Neutrophil (primary cell): ENCODE data around the gene ARSJ.
"Not testable (repeated sequence)": the region's sequence is repeated elsewhere in the genome, so short reads cannot be mapped to it uniquely, and the experiment has no call there.

Experiments
- H3K27ac ChIP-seq: fragments of 200-600 bp; sonication (generic); 2 replicates; pipeline ENCODE4 v1.5.1; 2016; ENCODE audit warnings: mild to moderate bottlenecking, moderate library complexity
- H3K27me3 ChIP-seq: fragments of 200-600 bp; sonication (generic); 2 replicates; pipeline ENCODE4 v1.6.0; 2016; ENCODE audit warnings: mild to moderate bottlenecking
- H3K36me3 ChIP-seq: fragments of 200-600 bp; sonication (generic); 2 replicates; pipeline ENCODE4 v1.5.1; 2017
- H3K4me1 ChIP-seq, 2 experiments: fragments of 200-600 bp in 1 of 2; sonication (generic) in 1 of 2; 1 replicate in 1 of 2; 2 replicates in 1 of 2; pipeline versions ENCODE4 v1.5.1 to v1.6.1; 2013 to 2016; ENCODE audit warnings: low read depth in 1 of 2, low read length in 1 of 2, mild to moderate bottlenecking in 1 of 2, moderate library complexity in 1 of 2; ENCODE audit not compliant: control insufficient read depth in 1 of 2, insufficient read depth in 1 of 2
- H3K4me3 ChIP-seq, 2 experiments: fragments of 200-600 bp in 1 of 2; sonication (generic) in 1 of 2; 1 replicate in 1 of 2; 2 replicates in 1 of 2; pipeline ENCODE4 v1.5.1; 2013 to 2016; ENCODE audit warnings: low read depth in 1 of 2, low read length in 1 of 2, mild to moderate bottlenecking in 1 of 2, moderate library complexity in 1 of 2
- H3K9me3 ChIP-seq: fragments of 200-600 bp; sonication (generic); 2 replicates; pipeline ENCODE4 v1.5.1; 2016
- TF ChIP-seq, protein P1 (sequence below): fragments of 200-600 bp; sonication (generic); IDR thresholded peaks from 2 replicates; pipeline ENCODE4 v1.5.1; 2016; ENCODE audit warnings: antibody characterized with exemption

The ARSJ gene

DNA sequence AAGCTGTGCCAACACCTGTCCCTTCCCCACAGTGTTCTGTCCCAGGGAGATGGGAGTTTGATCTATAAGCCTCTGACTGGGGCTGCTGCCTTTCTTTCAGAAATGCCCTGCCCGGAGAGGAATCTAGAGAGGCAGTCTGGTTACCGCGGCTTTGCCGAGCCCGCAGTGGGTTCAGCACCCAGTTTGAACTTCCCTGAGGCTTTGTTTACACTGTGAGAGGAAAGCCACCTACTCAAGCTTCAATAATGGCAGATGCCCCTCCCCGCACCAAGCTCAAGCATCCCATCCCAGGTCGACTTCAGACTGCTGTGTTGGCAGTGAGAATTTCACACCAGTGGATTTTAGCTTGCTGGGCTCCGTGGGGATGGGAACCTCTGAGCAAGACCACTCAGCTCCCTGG lies 33.3 kb upstream of the ARSJ start:
- H3K4me3 ChIP-seq = no peak overlapping the region
- no peaks in the 10 kb centered on the region for H3K9me3 ChIP-seq
- H3K27me3 ChIP-seq = no peaks in the 10 kb centered on the region
- TF ChIP-seq, protein P1, sequence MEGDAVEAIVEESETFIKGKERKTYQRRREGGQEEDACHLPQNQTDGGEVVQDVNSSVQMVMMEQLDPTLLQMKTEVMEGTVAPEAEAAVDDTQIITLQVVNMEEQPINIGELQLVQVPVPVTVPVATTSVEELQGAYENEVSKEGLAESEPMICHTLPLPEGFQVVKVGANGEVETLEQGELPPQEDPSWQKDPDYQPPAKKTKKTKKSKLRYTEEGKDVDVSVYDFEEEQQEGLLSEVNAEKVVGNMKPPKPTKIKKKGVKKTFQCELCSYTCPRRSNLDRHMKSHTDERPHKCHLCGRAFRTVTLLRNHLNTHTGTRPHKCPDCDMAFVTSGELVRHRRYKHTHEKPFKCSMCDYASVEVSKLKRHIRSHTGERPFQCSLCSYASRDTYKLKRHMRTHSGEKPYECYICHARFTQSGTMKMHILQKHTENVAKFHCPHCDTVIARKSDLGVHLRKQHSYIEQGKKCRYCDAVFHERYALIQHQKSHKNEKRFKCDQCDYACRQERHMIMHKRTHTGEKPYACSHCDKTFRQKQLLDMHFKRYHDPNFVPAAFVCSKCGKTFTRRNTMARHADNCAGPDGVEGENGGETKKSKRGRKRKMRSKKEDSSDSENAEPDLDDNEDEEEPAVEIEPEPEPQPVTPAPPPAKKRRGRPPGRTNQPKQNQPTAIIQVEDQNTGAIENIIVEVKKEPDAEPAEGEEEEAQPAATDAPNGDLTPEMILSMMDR = no peak
- no peaks in the 10 kb centered on the region for H3K36me3 ChIP-seq
- no peak overlapping the region for H3K27ac ChIP-seq
- H3K4me1 ChIP-seq = no peaks in the 10 kb centered on the region

DNA sequence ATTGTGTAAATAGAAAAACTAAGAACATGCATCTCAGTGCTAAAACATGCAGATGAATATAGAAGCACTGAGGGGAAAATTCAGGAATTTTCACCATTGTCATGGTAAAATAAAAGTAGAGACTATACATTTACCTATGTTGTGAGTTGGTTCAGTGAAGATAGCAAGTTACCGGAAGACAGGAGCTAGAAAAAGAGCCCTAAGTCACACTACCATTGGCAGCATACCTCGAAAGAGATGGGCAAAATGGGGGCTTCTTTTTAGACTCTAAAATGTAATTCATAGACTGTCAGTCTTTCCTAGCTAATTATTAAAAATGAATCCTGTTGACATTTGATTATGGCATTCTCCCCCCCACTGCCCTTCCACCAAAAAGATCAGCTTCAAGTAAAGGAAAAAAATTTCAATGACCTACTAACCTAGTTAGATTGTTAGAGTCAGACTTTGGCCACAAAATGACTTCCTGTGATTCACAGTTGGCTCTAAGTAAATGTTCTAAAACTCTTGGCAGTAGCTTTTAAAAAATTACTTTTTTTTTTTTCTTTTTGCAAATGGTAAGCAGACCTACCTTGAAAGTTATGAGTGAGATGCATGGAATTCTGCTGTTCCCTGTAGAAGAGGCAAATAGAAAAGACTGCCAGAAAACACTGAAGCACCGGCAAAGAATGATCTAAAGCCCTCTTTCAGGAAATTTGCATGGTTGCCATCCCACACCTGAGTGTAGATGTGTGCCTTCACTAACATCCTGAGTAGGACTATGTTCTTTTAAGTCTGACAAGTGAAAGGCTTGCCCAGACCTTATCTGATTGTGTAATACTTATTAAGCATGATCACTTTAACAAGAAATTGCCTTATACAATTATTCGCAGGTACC lies 26.4 kb upstream of the ARSJ start:
- no peaks in the 10 kb centered on the region for H3K36me3 ChIP-seq
- no peak overlapping the region for H3K4me3 ChIP-seq
- no peak overlapping the region for H3K27ac ChIP-seq
- H3K27me3 ChIP-seq = no peaks in the 10 kb centered on the region
- no peaks in the 10 kb centered on the region for H3K4me1 ChIP-seq
- TF ChIP-seq, protein P1 = no peak
- H3K9me3 ChIP-seq = no peaks in the 10 kb centered on the region

DNA sequence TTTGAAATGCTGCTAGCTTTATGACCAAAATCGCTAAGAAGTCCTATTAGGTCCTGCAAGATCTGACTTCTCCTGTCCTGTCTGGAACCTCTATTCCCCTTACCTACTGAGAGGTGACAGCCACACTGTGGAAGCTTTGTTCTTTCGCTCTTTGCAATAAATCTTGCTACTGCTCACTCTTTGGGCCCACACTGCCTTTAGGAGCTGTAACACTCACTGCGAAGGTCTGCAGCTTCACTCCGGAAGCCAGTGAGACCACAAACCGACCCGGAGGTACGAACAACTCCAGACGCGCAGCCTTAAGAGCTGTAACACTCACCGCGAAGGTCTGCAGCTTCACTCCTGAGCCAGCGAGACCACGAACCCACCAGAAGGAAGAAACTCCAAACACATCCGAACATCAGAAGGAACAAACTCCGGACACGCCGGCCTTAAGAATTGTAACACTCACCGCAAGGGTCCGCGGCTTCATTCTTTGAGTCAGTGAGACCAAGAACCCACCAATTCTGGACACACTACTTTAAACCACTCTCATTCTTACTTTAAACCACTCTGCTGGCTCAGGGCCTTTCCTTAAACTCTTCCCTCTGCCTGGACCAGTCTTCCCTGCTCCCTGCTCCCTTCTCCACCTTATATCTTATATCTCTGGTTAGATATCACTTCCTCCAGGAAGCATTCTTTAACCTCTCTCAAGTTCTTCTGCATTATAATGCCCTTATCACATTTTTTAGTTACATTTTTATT lies 25.2 kb upstream of the ARSJ start:
- not testable (repeated sequence) for H3K4me3 ChIP-seq, H3K9me3 ChIP-seq, H3K27ac ChIP-seq, H3K4me1 ChIP-seq, H3K36me3 ChIP-seq, H3K27me3 ChIP-seq

DNA sequence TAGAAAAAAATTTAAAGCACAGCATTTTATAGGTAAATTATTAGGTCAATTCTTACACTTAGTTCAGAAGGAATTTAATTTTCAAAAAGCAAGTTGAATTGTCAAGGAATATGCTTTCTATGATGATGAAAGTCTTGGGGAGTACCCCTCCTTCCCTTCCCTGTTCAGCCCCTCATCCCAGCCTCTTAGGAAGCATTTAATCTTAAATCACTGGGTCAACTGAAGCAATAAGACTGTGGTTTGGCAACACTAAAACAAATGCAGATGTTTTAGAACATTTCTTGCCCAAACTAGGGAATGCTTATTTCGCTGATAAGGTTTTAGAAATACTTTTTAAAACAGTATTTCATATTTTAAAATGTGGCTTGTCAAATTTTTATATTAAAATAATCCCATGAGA lies 19.1 kb upstream of the ARSJ start:
- TF ChIP-seq, protein P1 = no peak
- H3K4me1 ChIP-seq = no peaks in the 10 kb centered on the region
- no peaks in the 10 kb centered on the region for H3K9me3 ChIP-seq

DNA sequence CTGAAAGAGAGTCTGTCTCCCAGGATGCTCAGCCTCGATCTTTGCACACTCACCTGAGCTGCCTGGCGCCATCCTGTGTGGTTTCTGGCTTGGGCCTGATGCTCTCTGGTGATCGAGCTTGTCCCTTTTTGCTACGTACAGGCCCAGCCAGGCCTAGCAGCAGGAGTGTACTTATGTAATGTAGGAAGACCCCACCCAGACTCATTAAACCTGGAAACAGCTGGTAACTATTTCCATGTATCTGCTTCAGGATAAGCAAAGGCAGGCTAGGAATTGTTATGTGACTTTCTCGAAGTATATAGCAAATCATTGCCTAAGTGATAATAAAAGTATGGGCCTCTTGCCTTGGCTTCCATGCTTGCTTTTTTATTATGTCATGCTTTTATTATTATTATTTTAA lies 18.6 kb upstream of the ARSJ start:
- no peak overlapping the region for H3K4me3 ChIP-seq
- no peaks in the 10 kb centered on the region for H3K27me3 ChIP-seq
- H3K4me1 ChIP-seq = no peaks in the 10 kb centered on the region
- TF ChIP-seq, protein P1 = no peak
- H3K27ac ChIP-seq = no peak overlapping the region
- H3K9me3 ChIP-seq = no peaks in the 10 kb centered on the region
- no peaks in the 10 kb centered on the region for H3K36me3 ChIP-seq

More for the DNA sequence above, 19.1 kb upstream of the ARSJ start:
- Histone ChIP-seq H3K36me3 (no peaks in the 10 kb centered on the region), H3K27me3 (no peaks in the 10 kb centered on the region), H3K27ac (no peak overlapping the region), H3K4me3 (no peak overlapping the region)

DNA sequence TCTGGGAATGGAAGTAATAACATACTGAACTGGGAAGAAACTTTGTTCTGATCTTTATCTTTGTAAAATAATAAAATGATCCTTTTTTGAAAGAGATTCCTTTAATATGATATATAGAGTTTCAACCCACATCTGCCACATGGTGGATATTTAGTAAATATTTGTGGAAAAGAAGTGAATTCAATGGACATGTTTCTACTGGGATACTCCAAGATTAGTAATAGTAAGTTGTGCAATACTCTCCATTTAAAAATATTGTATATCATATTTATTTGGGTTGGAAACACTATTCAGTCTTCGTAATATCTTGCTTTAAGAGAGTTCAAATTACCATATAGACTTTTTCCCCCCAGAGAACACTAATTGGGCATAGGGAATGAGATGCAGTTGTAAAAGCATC lies 17.8 kb upstream of the ARSJ start:
- Histone ChIP-seq H3K27me3 (no peaks in the 10 kb centered on the region), H3K4me3 (no peak overlapping the region), H3K9me3 (no peaks in the 10 kb centered on the region), H3K4me1 (no peaks in the 10 kb centered on the region), H3K27ac (no peak overlapping the region), H3K36me3 (no peaks in the 10 kb centered on the region)
- TF ChIP-seq, protein P1 = no peak
